ENCODE results near the gene SLC37A1.
"Not testable (repeated sequence)": the region's sequence is repeated elsewhere in the genome, so short reads cannot be mapped to it uniquely, and the experiment has no call there.

Gene SLC37A1

GRCh38 chr21:42513151-42513984 lies at the start of gene SLC37A1:
TSS of gene SLC37A1 (plus strand) at chr21:42513852. CDS start at chr21:42518455, 4,603 bp downstream.
- DNase-seq (ENCODE audit: low spot score): no peak

- DNase-seq (ENCODE audit: low spot score): peak; percentile 46
These were observed 49.7 kb upstream of the SLC37A1 start for GRCh38 chr21:42463861-42464515.

GRCh38 chr21:42465008-42465802 lies 48.4 kb upstream of the SLC37A1 start:
- no peak for DNase-seq (ENCODE audit: low spot score)

GRCh38 chr21:42465803-42466127 lies 47.9 kb upstream of the SLC37A1 start:
- no peak for DNase-seq (ENCODE audit: low spot score)

- no peak for DNase-seq (ENCODE audit: low spot score)
These were observed 47.0 kb upstream of the SLC37A1 start for GRCh38 chr21:42466700-42467099.

GRCh38 chr21:42467140-42467983 lies 46.3 kb upstream of the SLC37A1 start:
- peak; percentile 22 for DNase-seq (ENCODE audit: low spot score)

- no peak for DNase-seq (ENCODE audit: low spot score)
These were observed 45.0 kb upstream of the SLC37A1 start for GRCh38 chr21:42468491-42469131.

- DNase-seq (ENCODE audit: low spot score): no peak
These were observed 44.4 kb upstream of the SLC37A1 start for GRCh38 chr21:42469272-42469671.

- not testable (repeated sequence) for DNase-seq (ENCODE audit: low spot score)
These were observed 43.9 kb upstream of the SLC37A1 start for GRCh38 chr21:42469726-42470125.

GRCh38 chr21:42471206-42471605 lies 42.4 kb upstream of the SLC37A1 start:
- no peak for DNase-seq (ENCODE audit: low spot score)

- no peak for DNase-seq (ENCODE audit: low spot score)
These were observed 41.8 kb upstream of the SLC37A1 start for GRCh38 chr21:42471716-42472330.

GRCh38 chr21:42472521-42472920 lies 41.1 kb upstream of the SLC37A1 start:
- no peak for DNase-seq (ENCODE audit: low spot score)

GRCh38 chr21:42473498-42474042 lies 40.1 kb upstream of the SLC37A1 start:
- DNase-seq (ENCODE audit: low spot score): no peak

GRCh38 chr21:42474043-42474831 lies 39.4 kb upstream of the SLC37A1 start:
- DNase-seq (ENCODE audit: low spot score): no peak

GRCh38 chr21:42475036-42475435 lies 38.6 kb upstream of the SLC37A1 start:
- no peak for DNase-seq (ENCODE audit: low spot score)

- DNase-seq (ENCODE audit: low spot score): no peak
These were observed 37.9 kb upstream of the SLC37A1 start for GRCh38 chr21:42475526-42476387.

GRCh38 chr21:42476388-42477331 lies 37.0 kb upstream of the SLC37A1 start:
- DNase-seq (ENCODE audit: low spot score): no peak

- DNase-seq (ENCODE audit: low spot score): no peak
These were observed 35.1 kb upstream of the SLC37A1 start for GRCh38 chr21:42478504-42478903.

Measured in pons (tissue), 1 donor.